Transverse colon (tissue), 4 donors: Measurements from ENCODE around the gene EBNA1BP2.
"Not testable (repeated sequence)": the region's sequence is repeated elsewhere in the genome, so short reads cannot be mapped to it uniquely, and the experiment has no call there.

Source experiments
- CTCF ChIP-seq, 5 experiments: fragments of 200-600 bp in 3 of 5; fragments of 450-650 bp in 2 of 5; sonication (generic) in 3 of 5; IDR thresholded peaks; 1 replicate in 2 of 5; 2 replicates in 3 of 5; pipeline ENCODE4 v1.5.1; 2016 to 2017; ENCODE audit warnings: antibody characterized with exemption in 5 of 5, inconsistent platforms in 3 of 5, mild to moderate bottlenecking in 2 of 5, moderate library complexity in 1 of 5
- EP300 ChIP-seq: sonication (generic); formaldehyde crosslinking; IDR thresholded peaks from one replicate; pipeline ENCODE4 v1.6.1; 2017; ENCODE audit warnings: antibody characterized with exemption, low read depth
- POLR2A ChIP-seq: fragments of 450-650 bp; IDR thresholded peaks from one replicate; pipeline ENCODE4 v1.6.1; 2016; ENCODE audit warnings: antibody characterized with exemption, mild to moderate bottlenecking, moderate library complexity
- POLR2AphosphoS5 ChIP-seq, 3 donors: sonication (generic); formaldehyde crosslinking; IDR thresholded peaks; one replicate each; pipeline ENCODE4 v1.6.1; 2016; ENCODE audit warnings: antibody characterized with exemption in 3 of 3

DNA sequence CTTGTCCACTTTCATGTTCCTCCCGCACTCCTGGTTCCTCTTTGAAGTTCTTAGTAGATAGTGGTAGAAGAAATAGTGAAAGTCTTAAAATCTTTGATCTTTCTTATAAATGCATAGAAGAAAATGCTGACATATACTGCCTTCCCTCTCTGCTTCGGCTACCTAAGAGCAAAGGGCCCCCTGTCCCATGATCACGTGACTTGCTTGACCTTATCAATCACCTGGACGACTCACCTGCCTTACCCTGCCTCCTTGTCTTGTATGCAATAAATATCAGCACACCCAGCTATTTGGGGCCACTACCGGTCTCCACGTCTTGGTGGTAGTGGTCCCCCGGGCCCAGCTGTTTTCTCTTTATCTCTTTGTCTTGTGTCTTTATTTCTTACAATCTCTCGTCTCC is 32.8 kb downstream of the EBNA1BP2 start:
- TF ChIP-seq CTCF (IDR thresholded peaks at IDR 0.05); EP300; POLR2A; POLR2AphosphoS5 (IDR thresholded peaks at IDR 0.05): not testable (repeated sequence)
